Middle frontal gyrus (tissue), 1 donor: ENCODE results near the gene IST1.
A peak's percentile ranks its signal among the peaks of the same experiment; 100 is the strongest.

Source experiments
- DNase-seq: peaks from one replicate; pipeline ENCODE4 v3.0.0-alpha.2; 2015; ENCODE audit warnings: low spot score; ENCODE audit errors: extremely low spot score

The IST1 gene

DNA sequence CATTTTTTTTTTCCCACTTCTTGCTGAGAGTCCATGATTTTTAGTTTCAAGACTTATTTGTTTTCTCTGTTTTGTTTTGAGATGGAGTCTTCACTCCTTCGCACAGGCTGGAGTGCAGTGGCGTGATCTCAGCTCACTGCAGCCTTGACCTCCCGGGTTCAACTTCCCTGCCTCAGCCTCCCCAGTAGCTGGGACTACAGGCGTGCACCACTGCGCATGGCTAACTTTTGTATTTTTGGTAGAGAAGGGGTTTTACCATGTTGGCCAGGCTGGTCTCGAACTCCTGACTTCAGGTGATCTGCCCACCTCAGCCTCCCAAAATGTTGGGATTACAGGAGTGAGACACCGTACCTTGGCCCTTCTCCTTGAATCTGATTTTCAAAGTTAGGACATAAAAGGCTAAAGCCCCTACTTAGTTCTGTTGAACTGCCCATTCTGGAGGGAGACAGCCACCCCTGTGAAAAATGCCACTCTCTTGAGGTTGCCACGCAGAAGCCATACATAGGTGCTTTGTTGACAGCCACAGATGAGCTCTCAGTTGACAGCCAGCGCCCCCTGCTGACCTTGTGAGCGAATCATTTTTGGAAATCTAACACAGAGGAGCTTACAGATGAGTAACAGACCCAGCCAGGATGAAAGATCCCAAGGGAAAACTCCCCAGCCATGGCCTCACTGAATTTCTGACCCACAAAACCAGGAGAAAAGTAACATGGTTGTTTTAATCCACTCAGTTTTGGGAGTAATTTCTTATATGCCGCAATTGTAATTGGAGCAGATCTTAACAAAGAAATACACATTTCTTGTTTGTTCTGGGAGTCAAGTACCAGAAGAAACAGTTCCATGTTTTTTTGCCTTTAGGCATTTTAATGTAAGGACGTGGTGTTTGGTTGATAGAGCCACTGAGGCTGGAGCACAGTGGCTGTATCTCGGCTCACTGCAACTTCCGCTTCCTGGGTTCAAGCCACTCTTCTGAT is 66.0 kb downstream of the IST1 start:
- peak; percentile 84 for DNase-seq

DNA sequence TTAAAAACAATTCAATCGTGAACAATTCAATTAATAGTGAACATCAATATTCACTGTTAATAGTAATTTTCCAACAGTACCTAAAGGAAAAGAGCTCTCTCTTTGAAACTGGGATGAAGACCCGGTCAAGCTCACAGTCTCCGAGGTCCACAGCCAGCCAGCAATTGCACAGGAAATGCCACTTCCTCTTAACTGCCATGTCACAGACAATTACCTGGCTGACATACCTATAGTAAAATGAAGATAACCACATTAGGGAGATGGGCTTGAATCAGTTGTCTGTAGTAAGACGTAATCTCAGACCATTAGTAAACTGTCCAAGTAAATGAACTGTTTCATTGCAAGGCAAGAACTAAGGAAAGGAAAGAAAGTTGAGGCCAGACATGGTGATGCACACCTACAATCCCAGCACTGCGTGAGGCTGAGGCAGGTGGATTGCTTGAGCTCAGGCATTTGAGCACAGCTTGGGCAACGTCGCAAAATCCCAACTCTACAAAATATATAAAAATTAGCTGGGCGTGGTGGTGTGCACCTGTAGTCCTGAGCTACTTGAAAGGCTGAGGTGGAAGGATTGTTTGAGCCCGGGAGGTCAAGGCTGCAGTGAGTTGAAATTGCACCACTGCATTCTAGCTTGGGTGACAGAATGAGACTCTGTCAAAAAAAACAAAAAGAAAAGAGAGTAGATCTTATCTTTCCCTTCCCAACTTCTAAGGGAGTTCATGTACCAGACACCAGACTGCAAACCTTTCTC is 68.0 kb downstream of the IST1 start:
- DNase-seq, result no peak

DNA sequence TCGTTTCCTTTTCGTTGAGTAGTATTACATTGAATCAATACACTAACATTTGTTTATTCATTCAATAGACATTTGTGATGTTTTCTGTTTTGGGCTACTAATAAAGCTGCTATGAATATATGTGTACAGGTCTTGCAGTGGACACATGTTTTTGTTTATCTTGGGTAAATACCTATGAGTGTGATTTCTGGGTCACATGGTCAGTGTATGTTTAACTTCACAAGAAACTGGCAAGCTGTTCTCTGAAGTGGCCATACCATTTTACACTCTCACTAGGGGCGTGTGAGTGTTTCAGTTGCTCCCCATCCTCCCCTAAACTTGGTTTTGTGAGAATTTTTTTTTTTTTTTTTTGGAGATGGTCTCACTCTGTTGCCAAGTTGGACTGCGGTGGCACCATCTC is 69.9 kb downstream of the IST1 start:
- no peak for DNase-seq

DNA sequence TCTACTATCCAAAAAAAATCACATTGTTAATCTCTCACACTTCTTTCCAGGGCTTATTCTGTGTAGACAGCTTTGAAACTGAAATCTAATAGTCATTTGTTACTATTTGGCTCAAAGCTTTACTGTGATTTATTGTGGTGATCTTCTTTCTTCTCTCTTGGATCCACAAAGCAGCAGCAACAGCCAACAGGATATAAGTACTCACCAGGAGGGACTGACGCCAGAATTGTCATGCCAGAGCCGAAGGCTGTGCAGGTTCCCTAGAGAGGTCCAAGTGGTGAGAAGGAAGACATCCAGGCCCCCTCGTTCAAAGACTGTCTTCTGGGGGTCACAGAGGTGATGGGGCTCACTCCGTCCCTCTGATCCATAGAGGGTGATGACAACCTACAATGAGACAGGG is 71.6 kb downstream of the IST1 start:
- no peak for DNase-seq

GRCh38 chr16:71969353-71969752 is 74.0 kb downstream of the IST1 start:
- no peak for DNase-seq

GRCh38 chr16:71971571-71971970 is 76.2 kb downstream of the IST1 start:
- DNase-seq, result no peak

DNA sequence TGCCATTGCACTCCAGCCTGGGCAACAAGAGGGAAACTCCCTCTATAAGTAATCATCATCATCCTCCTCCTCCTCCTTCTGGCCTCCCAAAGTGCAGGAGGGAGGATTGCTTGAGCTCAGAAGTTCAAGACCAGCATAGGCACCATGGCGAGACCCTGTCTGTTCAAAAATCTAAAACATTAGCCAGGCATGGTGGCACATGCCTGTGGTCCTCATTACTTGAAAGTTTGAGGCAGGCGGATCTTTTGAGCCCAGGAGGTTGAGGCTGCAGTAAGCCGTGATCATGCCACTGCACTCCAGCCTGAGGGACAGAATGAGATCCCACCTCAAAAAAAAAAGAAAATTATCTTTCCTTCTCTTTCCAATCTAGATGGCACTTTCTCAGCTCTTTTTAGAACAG is 77.0 kb downstream of the IST1 start:
- DNase-seq, result no peak

- DNase-seq, result no peak
These were observed 77.7 kb downstream of the IST1 start for GRCh38 chr16:71973001-71973400.

- DNase-seq, result no peak
These were observed 78.9 kb downstream of the IST1 start for GRCh38 chr16:71974068-71974818.
